Esophagus squamous epithelium (tissue), 5 donors: Measurements from ENCODE around the gene NLGN1. TPM values are rescaled to one million over a fixed set of nuclear protein-coding genes. Genes with fewer than 3 reads are reported as not detected.

Experiments
- DNase-seq: peaks from one replicate; lab custom pipeline; 2025; lab: John Stamatoyannopoulos, UW
- H3K27ac ChIP-seq, 4 donors: fragments of 200-600 bp; sonication (generic); one replicate each; pipeline ENCODE4 v1.5.1; 2016 to 2019; ENCODE audit warnings: mild to moderate bottlenecking in 1 of 4
- H3K27me3 ChIP-seq, 4 donors: fragments of 200-600 bp; sonication (generic); 1 replicate in 3 of 4; 2 replicates in 1 of 4; pipeline versions ENCODE4 v1.5.1 to v1.6.0; 2017 to 2021; ENCODE audit warnings: antibody characterized with exemption in 1 of 4
- H3K36me3 ChIP-seq, 3 donors: fragments of 200-600 bp; sonication (generic); one replicate each; pipeline ENCODE4 v1.5.1; 2016 to 2019
- H3K4me1 ChIP-seq, 3 donors: fragments of 200-600 bp; sonication (generic); one replicate each; pipeline ENCODE4 v1.5.1; 2017 to 2019
- H3K4me3 ChIP-seq, 4 donors: fragments of 200-600 bp; sonication (generic); 1 replicate in 3 of 4; 2 replicates in 1 of 4; pipeline ENCODE4 v1.5.1; 2016 to 2019; ENCODE audit warnings: mild to moderate bottlenecking in 2 of 4, moderate library complexity in 1 of 4
- H3K9me3 ChIP-seq, 3 donors: fragments of 200-600 bp; sonication (generic); one replicate each; pipeline ENCODE4 v1.5.1; 2016 to 2019
- CTCF ChIP-seq, 6 experiments: fragments of 450-650 bp in 4 of 6; fragments of 200-600 bp in 2 of 6; sonication (generic) in 2 of 6; IDR thresholded peaks; one replicate each; pipeline ENCODE4 v1.5.1; 2016 to 2019; ENCODE audit warnings: antibody characterized with exemption in 6 of 6, mild to moderate bottlenecking in 4 of 6, moderate library complexity in 4 of 6
- POLR2A ChIP-seq, 4 donors: fragments of 450-650 bp; IDR thresholded peaks; one replicate each; pipeline ENCODE4 v1.6.1; 2017; ENCODE audit warnings: antibody characterized with exemption in 4 of 4, mild to moderate bottlenecking in 4 of 4, moderate library complexity in 3 of 4
- WGBS, 2 donors: methylation state at CpG; one replicate each; pipeline ENCODE4 v1.1.5; 2018; 5-methylcytosine and 5-hydroxymethylcytosine counted together
- intact Hi-C: fragments of 100-400 bp; cut with DNase I; formaldehyde crosslinking; loops from one replicate; pipeline ENCODE4 v1.15.0; 2022
- total RNA-seq, 4 donors: library from RNA; depleted of rRNA; stranded (reverse); fragments of >200 nt; gene quantifications; one replicate each; pipeline ENCODE4 v1.1.0, GENCODE V29; 2016
- donor health status: DM: yes; HTN: yes; CAD: no.

Gene NLGN1
- total RNA-seq, 4 donors from 2014 or later = 0.34 to 12.6 (median 2.9) TPM

GRCh38 chr3:174315225-174315624, 917.7 kb downstream of the NLGN1 start:
- H3K27ac ChIP-seq = no peak overlapping the region
- no peaks in the 10 kb centered on the region for H3K27me3 ChIP-seq
- WGBS, 2 donors = 91 to 99% methylated on average over 2 of the region's 2 CpGs
- no peak overlapping the region for H3K4me3 ChIP-seq
- no peaks in the 10 kb centered on the region for H3K4me1 ChIP-seq
- no peaks in the 10 kb centered on the region for H3K36me3 ChIP-seq
- H3K9me3 ChIP-seq = no peaks in the 10 kb centered on the region
- intact Hi-C loops = no loop called here
- TF ChIP-seq CTCF (IDR thresholded peaks at IDR 0.05) (no peak), POLR2A (IDR thresholded peaks at IDR 0.05) (no peak)
- no peak for DNase-seq

GRCh38 chr3:174317005-174317404, 919.5 kb downstream of the NLGN1 start:
- Histone ChIP-seq H3K27ac (no peak overlapping the region), H3K4me1 (no peaks in the 10 kb centered on the region), H3K4me3 (no peak overlapping the region), H3K9me3 (no peaks in the 10 kb centered on the region), H3K27me3 (no peaks in the 10 kb centered on the region), H3K36me3 (no peaks in the 10 kb centered on the region)
- WGBS, 2 donors = 91 to 94% methylated on average over 1 of the region's 1 CpG
- TF ChIP-seq POLR2A (IDR thresholded peaks at IDR 0.05) (no peak), CTCF (IDR thresholded peaks at IDR 0.05) (no peak)
- intact Hi-C loops = no loop called here
- no peak for DNase-seq

GRCh38 chr3:174318181-174318580, 920.6 kb downstream of the NLGN1 start:
- Histone ChIP-seq H3K4me1 (no peaks in the 10 kb centered on the region), H3K27ac (no peak overlapping the region), H3K9me3 (no peaks in the 10 kb centered on the region), H3K36me3 (no peaks in the 10 kb centered on the region), H3K27me3 (no peaks in the 10 kb centered on the region), H3K4me3 (no peak overlapping the region)
- no peak for TF ChIP-seq POLR2A (IDR thresholded peaks at IDR 0.05)
- no peak for TF ChIP-seq CTCF (IDR thresholded peaks at IDR 0.05)
- no peak for DNase-seq
- intact Hi-C loops = no loop called here
- WGBS, 2 donors = 84 to 90% methylated on average over 4 of the region's 4 CpGs

- 30 to 52% methylated on average over 1 of the region's 1 CpG for WGBS, 2 donors
- TF ChIP-seq POLR2A (IDR thresholded peaks at IDR 0.05) (no peak), CTCF (IDR thresholded peaks at IDR 0.05) (no peak)
- Histone ChIP-seq H3K9me3 (no peaks in the 10 kb centered on the region), H3K36me3 (no peaks in the 10 kb centered on the region), H3K27ac (no peak overlapping the region), H3K4me1 (no peaks in the 10 kb centered on the region), H3K4me3 (no peak overlapping the region), H3K27me3 (no peaks in the 10 kb centered on the region)
- no peak for DNase-seq
- intact Hi-C loops = no loop called here
Measured at GRCh38 chr3:174321548-174321947, 924.0 kb downstream of the NLGN1 start.

- no peak overlapping the region for H3K27ac ChIP-seq
- no peak overlapping the region for H3K4me3 ChIP-seq
- DNase-seq = no peak
- 75 to 79% methylated on average over 2 of the region's 2 CpGs for WGBS, 2 donors
- no peaks in the 10 kb centered on the region for H3K9me3 ChIP-seq
- no peaks in the 10 kb centered on the region for H3K36me3 ChIP-seq
- TF ChIP-seq CTCF (IDR thresholded peaks at IDR 0.05) (no peak), POLR2A (IDR thresholded peaks at IDR 0.05) (no peak)
- no peaks in the 10 kb centered on the region for H3K27me3 ChIP-seq
- intact Hi-C loops = no loop called here
- H3K4me1 ChIP-seq = no peaks in the 10 kb centered on the region
Measured at GRCh38 chr3:174322789-174323188, 925.2 kb downstream of the NLGN1 start.
